Activated CD4-positive, alpha-beta T cell treated with anti-CD3 and anti-CD28 coated beads, Interleukin-2, amount 10 ng/mL, durations not matched to agents 7 days and 5 days (primary cell): Measurements from ENCODE around the gene MYO9A. TPM values are rescaled to one million over a fixed set of nuclear protein-coding genes. Genes with fewer than 3 reads are reported as not detected.

Source experiments
- CTCF ChIA-PET: fragments of 350-600 bp; sonication (Branson Sonifier 250); formaldehyde crosslinking; loops from one replicate; lab custom pipeline; 2021; ENCODE audit warnings: antibody characterized with exemption; lab: Charles Lee
- POLR2A ChIA-PET: fragments of 350-600 bp; sonication (Branson Sonifier 250); formaldehyde crosslinking; loops from one replicate; lab custom pipeline; 2021; ENCODE audit warnings: antibody characterized with exemption; lab: Charles Lee
- DNase-seq: peaks from one replicate; pipeline ENCODE4 v3.0.0-alpha.2; 2020
- H3K27ac Mint-ChIP-seq: one replicate; pipeline ENCODE4 v1.8.0; 2021; ENCODE audit warnings: mild to moderate bottlenecking, moderate library complexity, mixed read lengths
- H3K27me3 Mint-ChIP-seq: one replicate; pipeline ENCODE4 v1.8.0; 2021; ENCODE audit warnings: mixed read lengths
- H3K36me3 Mint-ChIP-seq: one replicate; pipeline ENCODE4 v1.8.0; 2021; ENCODE audit warnings: low read depth, mixed read lengths
- H3K4me1 Mint-ChIP-seq: one replicate; pipeline ENCODE4 v1.8.0; 2021; ENCODE audit warnings: mixed read lengths
- H3K4me3 Mint-ChIP-seq: one replicate; pipeline ENCODE4 v1.8.0; 2021; ENCODE audit warnings: mild to moderate bottlenecking, moderate library complexity, mixed read lengths
- H3K9me3 Mint-ChIP-seq: one replicate; pipeline ENCODE4 v1.8.0; 2021; ENCODE audit warnings: mixed read lengths
- total RNA-seq, 2 experiments: library from RNA; stranded (reverse); gene quantifications; one replicate each; pipeline ENCODE4 v1.2.3, GENCODE V29; 2021

The MYO9A gene
- total RNA-seq, 2 experiments from 2014 or later = 21.8 to 24.1 TPM

DNA sequence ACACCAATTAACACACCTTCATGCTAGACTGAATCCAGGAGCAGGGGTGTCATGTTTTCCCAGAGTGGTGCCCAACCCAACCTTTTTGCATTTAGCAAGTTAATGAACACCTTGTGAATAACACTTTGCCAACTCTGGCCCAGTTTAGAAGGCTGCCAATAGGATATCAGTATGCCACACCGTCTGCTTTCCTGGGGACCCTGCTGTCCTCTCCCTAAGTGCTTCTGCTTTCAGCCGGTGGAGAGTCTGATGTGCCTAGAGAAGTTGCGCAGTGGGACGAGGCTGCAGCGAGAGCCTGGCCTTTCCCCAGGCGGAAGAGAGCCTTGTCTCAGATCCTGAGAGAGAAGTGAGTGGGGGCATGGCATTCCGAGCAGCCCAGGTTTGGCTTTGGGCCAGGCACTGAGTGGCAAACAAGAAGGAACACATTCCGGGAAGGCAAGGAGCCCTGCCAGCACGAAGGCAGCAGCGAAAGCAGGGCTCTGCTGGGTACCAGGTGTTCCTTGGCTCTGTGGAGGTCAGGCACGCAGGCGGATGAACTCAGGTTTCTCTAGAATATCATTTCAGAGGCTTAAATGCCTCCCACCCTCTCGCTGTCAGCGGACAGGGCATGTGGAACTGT lies 37.2 kb upstream of the MYO9A start:
- no peak for DNase-seq
- Mint-ChIP-seq H3K27me3 (peaks cover 3% of the 10 kb centered on the region), H3K4me3 (no peak overlapping the region), H3K27ac (no peak overlapping the region), H3K4me1 (peaks cover 3% of the 10 kb centered on the region), H3K9me3 (no peaks in the 10 kb centered on the region), H3K36me3 (no peaks in the 10 kb centered on the region)
- POLR2A ChIA-PET = no interaction called here
- CTCF ChIA-PET = interaction anchor here (0.9 to 1.9 kb wide), 2 partner anchors 14 to 402 kb away, joined by 3 to 7 read pairs; no protein-coding TSS in a partner anchor

DNA sequence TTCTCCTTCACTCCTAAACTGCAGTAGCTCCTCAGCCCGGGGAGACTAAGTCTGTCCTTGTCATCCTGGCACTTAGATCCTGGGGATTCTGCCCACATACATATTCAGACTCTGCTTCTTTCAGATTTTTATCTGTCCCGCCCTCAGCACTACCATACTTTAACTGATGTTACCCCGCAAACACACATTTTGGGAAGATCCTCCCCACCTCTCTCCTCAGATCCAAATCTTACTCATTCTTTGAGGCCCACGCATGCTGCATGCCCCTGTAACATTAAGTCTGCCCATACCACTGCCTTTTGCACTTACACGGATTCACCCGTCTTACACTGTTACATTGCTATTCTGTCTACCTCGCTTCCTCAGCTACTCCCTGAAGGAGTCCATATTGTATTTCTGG lies 36.4 kb upstream of the MYO9A start:
- ChIA-PET POLR2A (no interaction called here), CTCF (no interaction called here)
- Mint-ChIP-seq H3K9me3 (no peaks in the 10 kb centered on the region), H3K4me3 (no peak overlapping the region), H3K4me1 (peaks cover 3% of the 10 kb centered on the region), H3K27ac (no peak overlapping the region), H3K27me3 (peaks cover 3% of the 10 kb centered on the region), H3K36me3 (no peaks in the 10 kb centered on the region)
- no peak for DNase-seq

DNA sequence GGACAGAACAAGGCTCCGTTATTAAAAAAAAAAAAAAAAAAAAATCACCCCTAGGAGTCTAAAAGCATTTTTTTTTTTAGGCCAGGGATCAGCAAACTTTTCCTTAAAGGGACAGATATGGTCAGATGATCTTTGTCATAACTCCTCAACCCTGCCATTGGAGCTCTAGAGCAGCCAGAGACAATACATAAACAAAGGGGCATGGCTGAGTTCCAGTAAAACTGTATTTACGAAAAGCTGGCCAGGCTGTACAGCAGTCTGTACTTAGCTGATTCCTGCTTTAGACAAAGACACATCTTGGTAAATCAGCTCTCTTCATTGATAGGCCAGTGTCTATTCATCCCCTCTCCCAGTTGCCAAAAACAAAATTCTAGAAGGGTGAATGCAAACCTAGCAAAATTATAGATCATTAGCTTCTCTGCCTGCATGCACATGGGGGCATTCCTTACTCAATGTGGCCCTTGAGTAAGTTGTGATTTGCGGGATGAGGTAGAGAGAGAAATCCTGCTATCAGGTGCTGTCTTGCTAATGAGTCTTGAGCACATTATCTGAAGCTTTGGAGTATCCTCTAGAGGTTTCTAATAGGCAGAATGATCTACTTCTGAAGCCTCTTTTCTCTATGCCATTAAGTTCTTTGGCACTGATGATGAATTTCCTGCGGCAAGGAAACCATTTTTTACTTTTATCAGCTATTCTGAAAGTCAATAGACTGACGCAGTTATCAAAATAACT lies 35.5 kb upstream of the MYO9A start:
- ChIA-PET POLR2A (no interaction called here), CTCF (interaction anchor here (0.6 kb wide), 1 partner anchor 734 kb away, joined by 5 read pairs; no protein-coding TSS in a partner anchor)
- Mint-ChIP-seq H3K4me1 (peaks cover 3% of the 10 kb centered on the region), H3K27me3 (no peaks in the 10 kb centered on the region), H3K4me3 (no peak overlapping the region), H3K27ac (no peak overlapping the region), H3K36me3 (no peaks in the 10 kb centered on the region), H3K9me3 (no peaks in the 10 kb centered on the region)
- no peak for DNase-seq

DNA sequence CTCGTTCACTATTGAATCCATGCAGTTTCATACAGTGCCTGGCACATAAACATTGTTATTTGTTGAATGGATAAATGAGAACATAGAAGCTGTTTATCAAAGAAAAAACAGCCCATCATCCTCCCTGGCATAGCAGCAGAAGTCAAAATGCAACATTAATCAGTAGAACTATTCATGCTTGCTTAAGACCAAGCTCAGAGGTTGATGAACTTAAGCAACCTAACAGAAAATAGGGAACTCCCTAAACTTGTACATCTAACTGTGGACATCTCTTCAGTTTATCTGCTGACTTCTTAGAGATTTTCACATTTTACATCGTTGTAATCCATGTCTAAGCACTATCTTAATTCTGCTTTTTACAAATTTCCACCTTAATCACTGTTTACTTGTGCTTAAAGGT lies 29.5 kb upstream of the MYO9A start:
- Mint-ChIP-seq H3K36me3 (no peaks in the 10 kb centered on the region), H3K27me3 (no peaks in the 10 kb centered on the region), H3K4me3 (no peak overlapping the region), H3K27ac (no peak overlapping the region), H3K9me3 (no peaks in the 10 kb centered on the region), H3K4me1 (no peaks in the 10 kb centered on the region)
- ChIA-PET POLR2A (no interaction called here), CTCF (interaction anchor here (0.6 kb wide), 1 partner anchor 335 kb away, joined by 4 read pairs; no protein-coding TSS in a partner anchor)
- DNase-seq = no peak

DNA sequence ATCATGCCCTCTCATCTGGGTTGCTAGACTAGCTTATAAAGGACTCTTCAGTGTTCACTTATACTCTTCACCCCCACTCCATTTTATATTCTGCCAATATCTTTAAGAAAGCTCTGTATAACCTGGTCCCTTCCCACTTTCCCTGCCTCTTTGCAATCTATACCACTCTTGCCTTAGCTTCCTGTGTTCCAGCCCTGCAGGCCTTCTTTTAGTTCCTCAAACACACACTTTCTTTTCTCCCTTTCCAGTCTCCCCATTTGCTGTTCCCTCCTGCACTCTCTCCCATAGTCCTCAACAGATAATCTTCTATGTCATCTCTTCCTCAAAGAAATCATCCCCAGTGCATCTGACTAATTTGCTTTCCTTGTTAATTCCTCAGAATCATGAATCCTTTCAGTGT lies 29.0 kb upstream of the MYO9A start:
- POLR2A ChIA-PET = no interaction called here
- H3K36me3 Mint-ChIP-seq = no peaks in the 10 kb centered on the region
- no peak for DNase-seq
- no peaks in the 10 kb centered on the region for H3K4me1 Mint-ChIP-seq
- no peaks in the 10 kb centered on the region for H3K9me3 Mint-ChIP-seq
- H3K4me3 Mint-ChIP-seq = no peak overlapping the region
- H3K27ac Mint-ChIP-seq = no peak overlapping the region
- H3K27me3 Mint-ChIP-seq = no peaks in the 10 kb centered on the region
- CTCF ChIA-PET = interaction anchor here (1.0 kb wide), 1 partner anchor 9 kb away, joined by 3 read pairs; no protein-coding TSS in a partner anchor

DNA sequence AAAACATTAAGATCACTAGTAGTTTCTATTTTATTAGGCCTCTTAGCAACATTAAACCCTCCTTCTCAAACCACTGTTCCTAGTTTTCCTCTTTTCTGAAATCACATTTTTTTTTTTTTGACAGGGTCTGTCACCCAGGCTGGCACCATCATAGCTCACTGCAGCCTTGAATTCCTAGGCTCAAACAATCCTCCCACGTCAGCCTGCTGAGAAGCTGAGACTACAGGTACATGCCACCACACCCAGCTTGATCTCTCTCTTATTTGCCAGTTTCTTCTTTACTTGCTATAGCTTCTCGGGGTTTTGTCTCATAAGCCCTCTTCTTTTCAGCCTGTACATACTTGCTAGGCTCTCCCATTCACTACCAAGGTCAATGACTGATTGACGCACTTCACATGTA lies 28.3 kb upstream of the MYO9A start:
- CTCF ChIA-PET = interaction anchor here (1.0 kb wide), 1 partner anchor 10 kb away, joined by 3 read pairs; no protein-coding TSS in a partner anchor
- H3K4me3 Mint-ChIP-seq = no peak overlapping the region
- no peaks in the 10 kb centered on the region for H3K27me3 Mint-ChIP-seq
- no peaks in the 10 kb centered on the region for H3K36me3 Mint-ChIP-seq
- no peak for DNase-seq
- H3K4me1 Mint-ChIP-seq = no peaks in the 10 kb centered on the region
- POLR2A ChIA-PET = no interaction called here
- H3K9me3 Mint-ChIP-seq = no peaks in the 10 kb centered on the region
- no peak overlapping the region for H3K27ac Mint-ChIP-seq

DNA sequence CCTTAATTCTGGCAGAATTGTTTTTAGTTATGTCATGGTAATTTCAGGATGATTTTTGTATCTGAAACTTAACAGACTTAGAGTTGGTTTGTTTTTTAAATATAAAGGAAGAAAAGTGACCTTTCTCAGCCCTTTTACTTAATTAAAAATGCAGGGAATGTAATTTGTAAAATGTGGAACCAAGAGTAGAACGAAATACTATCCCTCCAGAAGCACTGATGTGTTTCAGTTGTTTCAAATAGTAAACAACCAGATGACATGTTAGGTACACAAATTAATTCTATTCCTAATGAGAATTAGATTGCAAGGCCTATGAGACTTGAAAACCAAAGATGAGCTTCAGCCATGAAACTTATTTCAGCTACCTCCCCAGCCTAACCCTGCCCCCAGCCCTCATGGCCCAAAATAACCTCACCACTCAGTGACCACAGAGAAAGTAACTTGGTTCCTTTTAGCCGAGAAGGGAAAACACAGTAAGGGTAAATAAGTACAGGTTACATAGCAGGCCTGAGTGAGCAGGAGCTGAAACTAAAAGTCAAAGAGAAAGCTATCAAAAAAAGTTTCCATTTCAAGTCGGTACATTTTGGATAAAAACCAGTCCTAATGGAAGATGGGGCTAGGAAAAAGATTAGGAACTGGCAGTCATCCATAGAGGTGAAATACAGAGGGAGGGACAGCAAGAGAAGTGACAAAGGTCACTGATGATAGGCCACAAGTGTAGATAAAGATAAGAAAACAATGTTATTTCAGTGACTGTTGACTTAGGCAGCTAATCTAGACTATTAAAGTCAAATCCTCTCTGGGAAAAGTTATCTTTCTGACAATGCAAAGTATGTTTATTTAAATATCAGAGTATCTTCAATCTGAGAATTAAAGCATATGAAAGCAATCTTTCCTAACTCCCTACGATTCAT lies 23.5 kb upstream of the MYO9A start:
- H3K9me3 Mint-ChIP-seq = no peaks in the 10 kb centered on the region
- DNase-seq = no peak
- no peaks in the 10 kb centered on the region for H3K4me1 Mint-ChIP-seq
- no peak overlapping the region for H3K27ac Mint-ChIP-seq
- ChIA-PET POLR2A (no interaction called here), CTCF (interaction anchor here (0.6 kb wide), 1 partner anchor 283 kb away, joined by 5 read pairs; no protein-coding TSS in a partner anchor)
- H3K27me3 Mint-ChIP-seq = no peaks in the 10 kb centered on the region
- no peak overlapping the region for H3K4me3 Mint-ChIP-seq
- H3K36me3 Mint-ChIP-seq = no peaks in the 10 kb centered on the region

DNA sequence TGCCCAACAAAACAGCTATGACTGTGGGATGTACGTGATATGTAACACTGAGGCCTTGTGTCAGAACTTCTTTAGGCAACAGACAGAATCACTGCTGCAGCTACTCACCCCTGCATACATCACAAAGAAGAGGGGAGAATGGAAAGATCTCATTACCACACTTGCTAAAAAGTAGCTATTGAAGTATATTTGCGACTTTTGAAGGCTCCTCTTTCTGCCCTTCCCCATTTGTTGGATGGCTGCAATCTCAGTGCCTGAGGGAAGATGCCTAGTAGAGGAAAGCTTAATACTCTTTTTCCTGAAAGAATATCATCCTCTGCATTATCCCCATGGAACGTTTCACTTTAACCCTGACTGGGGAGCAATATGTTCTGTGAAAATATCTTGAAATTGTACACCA lies 22.1 kb upstream of the MYO9A start:
- H3K4me3 Mint-ChIP-seq = no peak overlapping the region
- H3K36me3 Mint-ChIP-seq = no peaks in the 10 kb centered on the region
- no peaks in the 10 kb centered on the region for H3K27me3 Mint-ChIP-seq
- H3K4me1 Mint-ChIP-seq = no peaks in the 10 kb centered on the region
- H3K9me3 Mint-ChIP-seq = no peaks in the 10 kb centered on the region
- CTCF ChIA-PET = interaction anchor here (0.6 to 1.5 kb wide), 3 partner anchors 12 to 401 kb away, joined by 3 read pairs; no protein-coding TSS in a partner anchor
- no peak overlapping the region for H3K27ac Mint-ChIP-seq
- no peak for DNase-seq
- POLR2A ChIA-PET = no interaction called here

DNA sequence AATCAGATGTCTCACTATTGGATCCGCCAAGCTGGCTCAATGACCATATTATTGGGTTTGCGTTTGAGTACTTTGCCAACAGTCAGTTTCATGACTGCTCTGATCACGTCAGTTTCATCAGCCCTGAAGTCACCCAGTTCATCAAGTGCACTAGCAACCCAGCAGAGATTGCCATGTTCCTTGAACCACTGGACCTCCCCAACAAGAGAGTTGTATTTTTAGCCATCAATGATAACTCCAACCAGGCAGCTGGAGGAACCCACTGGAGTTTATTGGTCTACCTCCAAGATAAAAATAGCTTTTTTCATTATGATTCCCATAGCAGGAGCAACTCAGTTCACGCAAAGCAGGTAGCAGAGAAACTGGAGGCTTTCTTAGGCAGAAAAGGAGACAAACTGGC lies 21.7 kb upstream of the MYO9A start:
- ChIA-PET POLR2A (no interaction called here), CTCF (interaction anchor here (1.1 to 1.5 kb wide), 2 partner anchors 12 to 20 kb away, joined by 3 read pairs; no protein-coding TSS in a partner anchor)
- H3K4me3 Mint-ChIP-seq = no peak overlapping the region
- H3K27ac Mint-ChIP-seq = no peak overlapping the region
- H3K27me3 Mint-ChIP-seq = no peaks in the 10 kb centered on the region
- no peaks in the 10 kb centered on the region for H3K4me1 Mint-ChIP-seq
- H3K36me3 Mint-ChIP-seq = no peaks in the 10 kb centered on the region
- H3K9me3 Mint-ChIP-seq = no peaks in the 10 kb centered on the region
- no peak for DNase-seq

DNA sequence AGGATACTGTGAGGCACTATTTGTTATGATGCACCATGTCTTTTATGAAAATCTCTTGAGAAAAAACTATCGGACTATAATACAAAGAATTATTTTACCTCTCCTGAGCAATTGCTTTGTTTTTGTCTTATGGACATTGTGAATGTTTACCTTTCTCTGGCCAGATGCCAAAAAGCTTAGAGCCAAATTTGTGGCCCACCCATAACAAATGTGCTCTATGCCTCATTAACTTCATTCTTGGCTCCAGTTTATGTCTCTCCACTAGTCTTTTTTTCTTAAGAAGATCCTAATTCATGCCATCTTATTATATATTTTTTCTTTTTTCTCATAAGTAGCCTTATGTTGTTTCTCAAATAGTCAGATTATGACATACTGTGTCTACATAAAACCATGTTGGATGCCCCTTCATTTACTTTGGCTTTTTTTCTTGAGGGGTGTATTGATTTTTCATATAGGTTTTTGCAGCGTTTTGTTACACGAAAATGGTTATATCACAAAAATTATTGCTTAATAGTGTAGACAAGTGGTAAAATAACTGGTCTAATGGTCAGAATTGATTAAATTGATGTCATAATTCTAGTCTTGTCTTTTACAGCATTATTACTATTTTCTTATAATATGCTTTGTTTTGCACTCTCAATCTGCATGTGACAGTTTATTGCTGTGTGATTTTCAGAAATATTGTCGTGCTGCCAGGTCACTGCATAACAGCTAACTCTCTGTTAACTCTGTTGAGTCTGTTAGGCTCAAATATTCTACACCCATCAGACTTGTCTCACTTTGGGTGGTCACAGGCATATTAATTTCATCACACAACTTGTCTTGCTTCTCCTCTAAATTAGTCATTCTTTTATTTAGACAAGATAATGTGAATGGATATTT lies 18.5 kb upstream of the MYO9A start:
- POLR2A ChIA-PET = no interaction called here
- H3K27me3 Mint-ChIP-seq = no peaks in the 10 kb centered on the region
- H3K9me3 Mint-ChIP-seq = no peaks in the 10 kb centered on the region
- H3K4me1 Mint-ChIP-seq = no peaks in the 10 kb centered on the region
- DNase-seq = no peak
- H3K4me3 Mint-ChIP-seq = no peak overlapping the region
- H3K36me3 Mint-ChIP-seq = no peaks in the 10 kb centered on the region
- CTCF ChIA-PET = no interaction called here
- no peak overlapping the region for H3K27ac Mint-ChIP-seq

DNA sequence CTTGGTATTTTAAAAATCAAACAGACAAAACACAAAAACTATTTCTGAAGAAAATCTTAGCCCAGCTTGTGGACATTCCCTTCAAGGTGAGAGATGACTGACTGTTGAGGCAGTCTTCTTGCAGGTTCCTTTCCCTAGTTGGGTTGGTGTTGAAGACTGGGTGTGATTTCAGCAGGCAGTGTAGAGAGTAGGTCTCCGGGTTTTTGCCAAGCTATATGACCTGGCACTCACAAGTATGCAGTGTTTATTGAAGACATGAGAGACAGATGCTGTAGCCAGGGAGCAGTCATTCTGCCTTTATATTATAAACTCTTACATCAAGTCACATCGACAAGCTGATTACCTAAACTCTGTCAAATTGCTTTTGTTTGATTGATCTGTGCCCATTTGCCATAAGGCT lies 17.8 kb upstream of the MYO9A start:
- DNase-seq = no peak
- Mint-ChIP-seq H3K27me3 (no peaks in the 10 kb centered on the region), H3K9me3 (no peaks in the 10 kb centered on the region), H3K4me1 (no peaks in the 10 kb centered on the region), H3K36me3 (no peaks in the 10 kb centered on the region), H3K27ac (no peak overlapping the region), H3K4me3 (no peak overlapping the region)
- CTCF ChIA-PET = no interaction called here
- POLR2A ChIA-PET = no interaction called here

DNA sequence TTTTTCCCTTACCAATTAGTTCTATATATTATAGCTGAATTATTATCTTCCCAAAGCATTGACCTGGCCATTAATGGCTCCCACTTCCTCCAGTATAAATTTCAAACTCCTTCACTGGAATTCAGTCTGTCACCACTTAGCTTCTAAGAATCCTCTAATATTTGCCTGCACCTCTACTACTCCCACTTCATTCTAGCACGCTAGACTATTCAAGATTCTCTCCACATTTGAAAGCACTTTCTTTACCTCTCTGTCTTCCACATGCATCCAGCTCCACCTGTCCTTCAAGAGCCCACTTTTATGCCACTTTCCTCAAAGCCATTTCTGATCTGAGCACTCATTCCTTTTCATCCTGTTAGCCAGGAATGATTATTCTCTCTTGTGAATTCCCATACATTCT lies 15.3 kb upstream of the MYO9A start:
- Mint-ChIP-seq H3K27ac (no peak overlapping the region), H3K9me3 (no peaks in the 10 kb centered on the region), H3K4me1 (no peaks in the 10 kb centered on the region), H3K27me3 (no peaks in the 10 kb centered on the region), H3K36me3 (no peaks in the 10 kb centered on the region), H3K4me3 (no peak overlapping the region)
- ChIA-PET CTCF (no interaction called here), POLR2A (no interaction called here)
- no peak for DNase-seq
